T-helper 2 cell treated with Interferon-gamma antibody and Interleukin-4, amounts not matched to agents 5 μg/mL and 100 μg/mL, for 36 hours (primary cell): ENCODE results near the gene FHL2.

Source experiments
- DNase-seq: peaks from one replicate; pipeline ENCODE4 v3.0.0; 2021; ENCODE audit warnings: low spot score
- H3K27ac Mint-ChIP-seq: one replicate; pipeline ENCODE4 v1.8.0; 2021; ENCODE audit warnings: mild to moderate bottlenecking, mixed read lengths
- H3K27me3 Mint-ChIP-seq: one replicate; pipeline ENCODE4 v1.8.0; 2021; ENCODE audit warnings: low read depth, mixed read lengths
- H3K36me3 Mint-ChIP-seq: one replicate; pipeline ENCODE4 v1.8.0; 2021; ENCODE audit warnings: low read depth, mixed read lengths
- H3K4me1 Mint-ChIP-seq: one replicate; pipeline ENCODE4 v1.8.0; 2021; ENCODE audit warnings: low read depth, mixed read lengths
- H3K4me3 Mint-ChIP-seq: one replicate; pipeline ENCODE4 v1.8.0; 2022; ENCODE audit warnings: mild to moderate bottlenecking, moderate library complexity, mixed read lengths
- H3K9me3 Mint-ChIP-seq: one replicate; pipeline ENCODE4 v1.8.0; 2021; ENCODE audit warnings: mixed read lengths

FHL2 gene

DNA sequence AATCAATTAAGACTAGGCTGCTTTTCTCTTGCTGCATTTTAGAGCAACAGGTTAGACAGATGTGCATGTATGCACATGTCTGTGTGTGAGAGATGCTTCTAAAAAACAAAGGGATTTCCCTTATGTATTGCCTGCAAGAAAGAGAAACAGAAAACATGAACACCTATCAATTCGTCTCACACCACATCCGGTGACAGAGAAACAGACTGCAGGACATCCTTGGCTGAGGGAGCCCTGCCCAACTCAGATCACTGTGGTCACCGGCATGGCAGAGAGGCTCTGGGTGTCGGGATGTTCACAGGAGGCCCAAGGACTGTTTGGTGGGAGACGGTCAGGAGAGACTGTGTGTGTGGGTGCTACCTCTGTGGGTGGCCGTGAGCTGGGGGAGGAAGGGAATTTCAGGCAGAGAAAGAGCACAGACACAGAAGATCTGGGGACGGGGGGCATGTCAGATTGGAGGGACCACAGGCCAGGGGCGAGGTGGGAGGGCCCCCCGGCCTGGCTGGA lies 24.9 kb downstream of the FHL2 start:
- Mint-ChIP-seq H3K4me3 (peak overlapping the region; percentile 80), H3K9me3 (no peaks in the 10 kb centered on the region)

GRCh38 chr2:105373344-105373781 lies 25.5 kb downstream of the FHL2 start:
- Mint-ChIP-seq H3K4me3 (no peak overlapping the region), H3K27me3 (no peaks in the 10 kb centered on the region), H3K4me1 (peaks cover 28% of the 10 kb centered on the region), H3K27ac (peak overlapping the region; percentile 95), H3K9me3 (no peaks in the 10 kb centered on the region), H3K36me3 (peaks cover 4% of the 10 kb centered on the region)
- no peak for DNase-seq

More for the DNA sequence above, 24.9 kb downstream of the FHL2 start:
- DNase-seq: peak; percentile 7
- peaks cover 4% of the 10 kb centered on the region for H3K36me3 Mint-ChIP-seq
- H3K4me1 Mint-ChIP-seq: peaks cover 28% of the 10 kb centered on the region
- peak overlapping the region; percentile 95 for H3K27ac Mint-ChIP-seq
- no peaks in the 10 kb centered on the region for H3K27me3 Mint-ChIP-seq

GRCh38 chr2:105371810-105372209 lies 27.0 kb downstream of the FHL2 start:
- peaks cover 4% of the 10 kb centered on the region for H3K36me3 Mint-ChIP-seq
- H3K27ac Mint-ChIP-seq: no peak overlapping the region
- H3K27me3 Mint-ChIP-seq: no peaks in the 10 kb centered on the region

GRCh38 chr2:105371156-105371555 lies 27.7 kb downstream of the FHL2 start:
- H3K27me3 Mint-ChIP-seq: no peaks in the 10 kb centered on the region
- H3K4me1 Mint-ChIP-seq: peaks cover 28% of the 10 kb centered on the region
- H3K36me3 Mint-ChIP-seq: peaks cover 4% of the 10 kb centered on the region
- no peaks in the 10 kb centered on the region for H3K9me3 Mint-ChIP-seq
- H3K4me3 Mint-ChIP-seq: no peak overlapping the region
- H3K27ac Mint-ChIP-seq: no peak overlapping the region
- no peak for DNase-seq

More at GRCh38 chr2:105371810-105372209, 27.0 kb downstream of the FHL2 start:
- DNase-seq: no peak
- H3K4me3 Mint-ChIP-seq: no peak overlapping the region
- no peaks in the 10 kb centered on the region for H3K9me3 Mint-ChIP-seq
- H3K4me1 Mint-ChIP-seq: peaks cover 28% of the 10 kb centered on the region

DNA sequence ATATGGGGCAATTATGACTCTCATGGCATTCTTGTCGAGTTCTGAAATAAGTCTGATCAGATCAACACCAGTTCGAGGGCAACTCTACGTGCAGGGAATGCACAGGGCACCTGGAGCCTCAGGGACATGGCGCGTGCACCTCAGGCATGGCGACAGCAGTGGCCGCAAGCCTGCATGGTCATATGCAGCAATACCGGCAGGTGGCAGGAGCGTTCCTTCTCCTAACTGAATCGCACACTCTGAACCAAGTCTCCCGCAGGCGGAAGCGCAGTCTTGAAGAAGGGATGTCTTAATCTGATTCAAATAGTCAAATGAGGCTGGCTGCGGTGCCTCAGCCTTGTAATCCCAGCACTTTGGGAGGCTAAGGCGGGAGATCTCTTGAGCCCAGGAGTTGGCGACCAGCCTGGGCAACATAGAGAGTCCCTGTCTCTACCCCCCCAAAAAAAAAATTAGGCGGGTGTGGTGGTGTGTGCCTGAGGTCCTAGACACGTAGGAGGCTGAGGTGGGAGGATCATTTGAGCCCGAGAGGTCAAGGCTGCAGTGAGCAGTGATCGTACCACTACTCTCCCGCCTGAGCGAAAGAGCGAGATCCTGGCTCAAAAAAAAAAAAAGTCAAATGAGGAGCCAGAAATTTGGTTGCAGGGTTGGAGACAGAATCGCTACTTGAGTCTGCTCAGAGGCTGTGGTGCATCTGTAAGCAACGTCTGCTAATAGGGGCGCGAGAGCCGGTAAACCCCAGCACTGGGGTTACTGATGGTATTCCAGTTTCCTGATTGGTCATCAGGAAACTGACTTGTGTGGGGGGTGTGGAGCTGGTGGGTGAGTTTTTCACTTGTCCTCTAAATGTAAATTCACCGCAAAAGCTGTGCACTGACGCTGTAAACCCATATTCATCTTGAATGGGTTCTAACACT lies 28.8 kb downstream of the FHL2 start:
- H3K27me3 Mint-ChIP-seq: no peaks in the 10 kb centered on the region
- peak; percentile 78 for DNase-seq
- H3K9me3 Mint-ChIP-seq: no peaks in the 10 kb centered on the region
- H3K36me3 Mint-ChIP-seq: peaks cover 8% of the 10 kb centered on the region
- no peak overlapping the region for H3K27ac Mint-ChIP-seq
- H3K4me3 Mint-ChIP-seq: peak overlapping the region; percentile 25
- peaks cover 28% of the 10 kb centered on the region for H3K4me1 Mint-ChIP-seq

GRCh38 chr2:105368759-105369408 lies 30.0 kb downstream of the FHL2 start:
- Mint-ChIP-seq H3K9me3 (no peaks in the 10 kb centered on the region), H3K4me3 (no peak overlapping the region), H3K36me3 (peaks cover 7% of the 10 kb centered on the region), H3K27ac (no peak overlapping the region), H3K27me3 (no peaks in the 10 kb centered on the region), H3K4me1 (peaks cover 21% of the 10 kb centered on the region)
- DNase-seq: no peak

- H3K36me3 Mint-ChIP-seq: peaks cover 24% of the 10 kb centered on the region
- no peak overlapping the region for H3K27ac Mint-ChIP-seq
Measured at GRCh38 chr2:105365206-105365605, 33.6 kb downstream of the FHL2 start.

DNA sequence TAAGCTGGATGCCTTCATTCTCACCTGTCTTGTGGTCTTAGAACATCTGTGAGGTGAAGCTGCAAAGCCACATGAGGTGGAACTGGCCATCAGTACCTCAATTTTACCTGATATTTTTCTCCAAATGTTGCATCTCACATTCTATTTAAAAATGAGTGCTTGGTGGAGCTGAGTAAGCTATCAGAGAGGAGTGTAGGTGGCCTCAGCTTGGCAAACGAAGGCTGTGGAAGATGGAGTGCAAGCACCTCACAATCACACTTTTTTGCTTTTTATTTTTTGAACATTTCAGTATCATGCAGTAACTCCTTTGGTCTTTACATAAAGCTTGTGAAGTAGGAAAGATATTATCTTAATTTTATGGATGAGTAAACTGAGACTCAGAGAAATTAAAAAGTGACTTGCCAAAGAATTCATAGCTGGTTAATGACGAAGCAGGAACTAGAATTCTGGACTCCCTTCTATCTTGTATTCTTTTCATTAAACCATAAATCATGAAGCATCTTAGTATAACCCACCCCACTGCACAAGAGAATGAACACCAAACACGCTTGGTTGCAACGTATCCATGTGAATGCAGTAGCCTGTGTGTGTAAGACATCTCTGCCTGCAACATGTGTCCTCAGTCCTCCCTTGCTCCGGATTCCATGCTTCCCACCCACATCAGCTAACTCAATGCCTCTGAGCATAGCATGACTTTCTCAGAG lies 34.3 kb downstream of the FHL2 start:
- peaks cover 30% of the 10 kb centered on the region for H3K4me1 Mint-ChIP-seq
- H3K4me3 Mint-ChIP-seq: no peak overlapping the region
- DNase-seq: no peak
- H3K9me3 Mint-ChIP-seq: no peaks in the 10 kb centered on the region
- no peaks in the 10 kb centered on the region for H3K27me3 Mint-ChIP-seq
- H3K27ac Mint-ChIP-seq: no peak overlapping the region
- peaks cover 29% of the 10 kb centered on the region for H3K36me3 Mint-ChIP-seq

More at GRCh38 chr2:105365206-105365605, 33.6 kb downstream of the FHL2 start:
- peaks cover 36% of the 10 kb centered on the region for H3K4me1 Mint-ChIP-seq
- no peaks in the 10 kb centered on the region for H3K9me3 Mint-ChIP-seq
- no peak for DNase-seq
- no peak overlapping the region for H3K4me3 Mint-ChIP-seq
- H3K27me3 Mint-ChIP-seq: no peaks in the 10 kb centered on the region

DNA sequence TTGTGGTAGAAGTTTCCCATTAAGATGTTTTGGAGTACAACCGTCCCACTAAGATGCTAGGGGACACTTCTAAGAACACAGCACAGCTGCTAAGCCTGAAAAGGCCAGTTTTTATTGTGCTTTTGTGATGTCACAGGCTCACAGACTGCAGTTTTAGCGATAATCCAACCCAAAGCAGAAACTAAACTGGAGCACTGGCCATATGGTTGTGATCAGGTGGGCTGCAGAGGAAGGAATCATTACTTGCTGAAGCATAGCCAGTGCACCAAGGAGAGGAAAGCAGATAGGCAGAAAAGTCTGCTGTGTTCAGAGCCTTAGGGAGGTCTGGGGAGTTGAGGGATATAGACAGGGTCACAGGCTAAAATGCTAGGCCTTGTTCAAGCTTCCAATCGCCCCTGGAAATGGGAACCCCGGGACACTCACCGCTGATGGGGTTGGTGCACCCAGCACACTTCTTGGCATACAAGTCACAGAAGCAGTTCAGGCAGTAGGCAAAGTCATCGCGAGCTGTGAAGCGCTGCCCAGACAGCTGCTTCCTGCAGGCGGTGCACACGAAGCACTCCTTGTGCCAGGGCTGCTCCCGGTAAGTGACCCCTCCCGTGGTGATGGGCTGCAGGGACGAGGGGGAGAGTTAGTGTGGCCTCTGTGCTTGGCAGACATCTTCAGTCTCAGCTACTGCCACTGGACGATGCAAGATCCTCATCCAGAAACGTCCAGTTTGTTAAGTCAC lies 35.8 kb downstream of the FHL2 start:
- Mint-ChIP-seq H3K27me3 (no peaks in the 10 kb centered on the region), H3K4me1 (peaks cover 29% of the 10 kb centered on the region), H3K36me3 (peaks cover 40% of the 10 kb centered on the region), H3K9me3 (no peaks in the 10 kb centered on the region), H3K27ac (no peak overlapping the region), H3K4me3 (no peak overlapping the region)
- DNase-seq: no peak

GRCh38 chr2:105361102-105361889 lies 37.6 kb downstream of the FHL2 start:
- Mint-ChIP-seq H3K27ac (peak overlapping the region; percentile 69), H3K27me3 (no peaks in the 10 kb centered on the region), H3K4me3 (peak overlapping the region; percentile 33), H3K9me3 (peaks cover 7% of the 10 kb centered on the region), H3K36me3 (peaks cover 55% of the 10 kb centered on the region), H3K4me1 (peaks cover 29% of the 10 kb centered on the region)
- no peak for DNase-seq

- peaks cover 24% of the 10 kb centered on the region for H3K4me1 Mint-ChIP-seq
- no peak overlapping the region for H3K4me3 Mint-ChIP-seq
- no peak overlapping the region for H3K27ac Mint-ChIP-seq
- H3K36me3 Mint-ChIP-seq: peaks cover 66% of the 10 kb centered on the region
- no peak for DNase-seq
- peaks cover 7% of the 10 kb centered on the region for H3K9me3 Mint-ChIP-seq
- H3K27me3 Mint-ChIP-seq: no peaks in the 10 kb centered on the region
Measured at GRCh38 chr2:105358593-105358992, 40.3 kb downstream of the FHL2 start.

- peaks cover 7% of the 10 kb centered on the region for H3K9me3 Mint-ChIP-seq
- H3K36me3 Mint-ChIP-seq: peaks cover 62% of the 10 kb centered on the region
- DNase-seq: no peak
- H3K27ac Mint-ChIP-seq: no peak overlapping the region
- H3K4me1 Mint-ChIP-seq: peaks cover 13% of the 10 kb centered on the region
- H3K27me3 Mint-ChIP-seq: no peaks in the 10 kb centered on the region
- H3K4me3 Mint-ChIP-seq: no peak overlapping the region
Measured at GRCh38 chr2:105357122-105357521, 41.7 kb downstream of the FHL2 start.
